Panc1 (cell line): Measurements from ENCODE around the gene SLC9A9.

ENCODE experiments used
- POLR2AphosphoS5 ChIP-seq: IDR thresholded peaks from 2 replicates; pipeline ENCODE4 v1.6.1; 2012; ENCODE audit warnings: mild to moderate bottlenecking, low read depth, low read length, moderate library complexity
- SIN3A ChIP-seq: IDR thresholded peaks from 2 replicates; pipeline ENCODE4 v1.6.1; 2012; ENCODE audit warnings: low read depth, mild to moderate bottlenecking, low read length, moderate library complexity, borderline replicate concordance; ENCODE audit not compliant: insufficient read depth
- TF ChIP-seq, protein P1 (sequence below): fragments of 450-650 bp; IDR thresholded peaks from 2 replicates; pipeline ENCODE4 v1.5.1; 2017; ENCODE audit warnings: mild to moderate bottlenecking

GRCh38 chr3:143510601-143511000 lies 337.7 kb downstream of the SLC9A9 start:
- TF ChIP-seq, protein P1, sequence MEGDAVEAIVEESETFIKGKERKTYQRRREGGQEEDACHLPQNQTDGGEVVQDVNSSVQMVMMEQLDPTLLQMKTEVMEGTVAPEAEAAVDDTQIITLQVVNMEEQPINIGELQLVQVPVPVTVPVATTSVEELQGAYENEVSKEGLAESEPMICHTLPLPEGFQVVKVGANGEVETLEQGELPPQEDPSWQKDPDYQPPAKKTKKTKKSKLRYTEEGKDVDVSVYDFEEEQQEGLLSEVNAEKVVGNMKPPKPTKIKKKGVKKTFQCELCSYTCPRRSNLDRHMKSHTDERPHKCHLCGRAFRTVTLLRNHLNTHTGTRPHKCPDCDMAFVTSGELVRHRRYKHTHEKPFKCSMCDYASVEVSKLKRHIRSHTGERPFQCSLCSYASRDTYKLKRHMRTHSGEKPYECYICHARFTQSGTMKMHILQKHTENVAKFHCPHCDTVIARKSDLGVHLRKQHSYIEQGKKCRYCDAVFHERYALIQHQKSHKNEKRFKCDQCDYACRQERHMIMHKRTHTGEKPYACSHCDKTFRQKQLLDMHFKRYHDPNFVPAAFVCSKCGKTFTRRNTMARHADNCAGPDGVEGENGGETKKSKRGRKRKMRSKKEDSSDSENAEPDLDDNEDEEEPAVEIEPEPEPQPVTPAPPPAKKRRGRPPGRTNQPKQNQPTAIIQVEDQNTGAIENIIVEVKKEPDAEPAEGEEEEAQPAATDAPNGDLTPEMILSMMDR = no peak
- TF ChIP-seq SIN3A = no peak
- no peak for TF ChIP-seq POLR2AphosphoS5
